HepG2 (cell line): ENCODE results near the gene RNF149. TPM values are rescaled to one million over a fixed set of nuclear protein-coding genes. Genes with fewer than 3 reads are reported as not detected.
A peak's percentile ranks its signal among the peaks of the same experiment; 100 is the strongest.

Experiments
- ATAC-seq: fragments of 200-7000 bp; cut with Tn5 transposase; 3 replicates; pipeline ENCODE4 v1.9.1; 2020; ENCODE audit warnings: mild to moderate bottlenecking, moderate library complexity
- BruUV-seq: library from RNA; stranded (reverse); fragments of 400-500 nt; replicated peaks from 2 replicates; lab custom pipeline; 2021; lab: Mats Ljungman, UMichigan
- CTCF ChIA-PET: fragments of 300-600 bp; formaldehyde crosslinking; extraction: SDS; loops from one replicate; lab custom pipeline; 2021; ENCODE audit warnings: low total read pairs, inconsistent platforms, low intra/inter-chr PET ratio; lab: Yijun Ruan, JAX
- POLR2A ChIA-PET: fragments of 350-600 bp; sonication (Branson Sonifier 250); formaldehyde crosslinking; loops from one replicate; lab custom pipeline; 2020; ENCODE audit warnings: antibody characterized with exemption, inconsistent platforms; lab: Yijun Ruan, JAX
- DNase-seq: peaks from one replicate; pipeline ENCODE4 v3.0.0-alpha.2; 2015; ENCODE audit warnings: low spot score
- FAIRE-seq: peaks from 3 replicates; lab custom pipeline; 2011; peaks lifted over from hg19 to GRCh38; lab: Jason Lieb, UNC
- H2AFZ ChIP-seq: one replicate; pipeline ENCODE4 v1.6.1; 2011; ENCODE audit warnings: low read length, inconsistent platforms
- H3K27ac ChIP-seq: fragments of 300-600 bp; 3 replicates; pipeline ENCODE4 v1.8.0; 2011; ENCODE audit warnings: mixed run types, mild to moderate bottlenecking, mixed read lengths, low read length, inconsistent platforms; ENCODE audit not compliant: insufficient read depth; ENCODE audit errors: extremely low read length
- H3K27me3 ChIP-seq, 2 experiments: fragments of 200-600 bp in 1 of 2; 2 replicates in 1 of 2; 3 replicates in 1 of 2; pipeline versions ENCODE4 v1.6.0 to v1.8.0; 2011; ENCODE audit warnings: low read length in 2 of 2, mild to moderate bottlenecking in 2 of 2, moderate library complexity in 2 of 2, inconsistent platforms in 1 of 2; ENCODE audit not compliant: insufficient read depth in 2 of 2, control insufficient read depth in 1 of 2
- H3K36me3 ChIP-seq, 2 experiments: fragments of 200-600 bp in 1 of 2; replicated peaks in 1 of 2; 2 replicates in 1 of 2; 3 replicates in 1 of 2; pipeline versions ENCODE4 v1.5.1 to v1.8.0; 2011; ENCODE audit warnings: low read length in 2 of 2, inconsistent platforms in 1 of 2; ENCODE audit not compliant: insufficient read depth in 2 of 2, control insufficient read depth in 1 of 2
- H3K4me1 ChIP-seq: 2 replicates; pipeline ENCODE4 v1.5.1; 2012; ENCODE audit warnings: low read length, inconsistent platforms; ENCODE audit not compliant: insufficient read depth
- H3K4me2 ChIP-seq: 2 replicates; pipeline ENCODE4 v1.6.0; 2011; ENCODE audit warnings: low read depth, low read length, inconsistent platforms
- H3K4me3 ChIP-seq, 3 experiments: fragments of 200-600 bp in 1 of 3; sonication (generic), shearing (Covaris generic) in 1 of 3; replicated peaks in 1 of 3; 2 replicates each; pipeline ENCODE4 v1.5.1; 2011 to 2016; ENCODE audit warnings: low read length in 3 of 3, inconsistent platforms in 2 of 3, low read depth in 2 of 3, mild to moderate bottlenecking in 2 of 3, control low read depth in 1 of 3, mixed read lengths in 1 of 3; ENCODE audit not compliant: insufficient read depth in 1 of 3
- H3K79me2 ChIP-seq: one replicate; pipeline ENCODE4 v1.6.1; 2011; ENCODE audit warnings: low read length, inconsistent platforms; ENCODE audit not compliant: insufficient read depth
- H3K9ac ChIP-seq: 2 replicates; pipeline ENCODE4 v1.6.0; 2011; ENCODE audit warnings: mild to moderate bottlenecking, low read depth, low read length, inconsistent platforms; ENCODE audit not compliant: insufficient read depth
- H3K9me3 ChIP-seq: 2 replicates; pipeline ENCODE4 v1.5.1; 2012; ENCODE audit warnings: mild to moderate bottlenecking, low read length
- H4K20me1 ChIP-seq: 2 replicates; pipeline ENCODE4 v1.6.0; 2011; ENCODE audit warnings: inconsistent platforms, mild to moderate bottlenecking, low read length, moderate library complexity; ENCODE audit not compliant: insufficient read depth
- FOXJ3 ChIP-seq: sonication (generic); formaldehyde crosslinking; IDR thresholded peaks from 2 replicates; pipeline ENCODE4 v1.4.0; 2020; ENCODE audit warnings: missing genetic modification reagents, mild to moderate bottlenecking, borderline replicate concordance
- LCORL ChIP-seq, 2 experiments: fragments of 450-650 bp in 1 of 2; sonication (generic) in 1 of 2; formaldehyde crosslinking in 1 of 2; IDR thresholded peaks; 2 replicates each; pipeline versions ENCODE4 v1.5.0 to v1.6.1; 2017 to 2020; ENCODE audit warnings: antibody characterized with exemption in 1 of 2, missing genetic modification reagents in 1 of 2
- MED8 ChIP-seq: sonication (generic); formaldehyde crosslinking; IDR thresholded peaks from 2 replicates; pipeline ENCODE4 v1.8.1; 2023; ENCODE audit warnings: mild to moderate bottlenecking, missing genetic modification reagents; ENCODE audit not compliant: insufficient replicate concordance
- MEF2D ChIP-seq: sonication (generic); formaldehyde crosslinking; IDR thresholded peaks from 2 replicates; pipeline ENCODE4 v1.5.1; 2020; ENCODE audit warnings: mild to moderate bottlenecking, missing genetic modification reagents
- MEIS2 ChIP-seq: sonication (generic); formaldehyde crosslinking; IDR thresholded peaks from 2 replicates; pipeline ENCODE4 v1.9.0; 2021; ENCODE audit warnings: mild to moderate bottlenecking, missing genetic modification reagents
- NFKB2 ChIP-seq: sonication (generic); formaldehyde crosslinking; IDR thresholded peaks from 2 replicates; pipeline ENCODE4 v1.4.0; 2020; ENCODE audit warnings: missing genetic modification reagents, borderline replicate concordance
- POLR2A ChIP-seq, 2 experiments: IDR thresholded peaks; 2 replicates each; pipeline ENCODE4 v1.6.1; 2011; ENCODE audit warnings: low read depth in 2 of 2, low read length in 2 of 2, mild to moderate bottlenecking in 1 of 2, moderate library complexity in 1 of 2; ENCODE audit not compliant: insufficient read depth in 1 of 2
- REL ChIP-seq: sonication (generic); formaldehyde crosslinking; conservative IDR thresholded peaks from 2 replicates; pipeline ENCODE4 v1.8.0; 2022; ENCODE audit warnings: mild to moderate bottlenecking, missing genetic modification reagents, moderate library complexity
- SNAI1 ChIP-seq: sonication (generic); formaldehyde crosslinking; IDR thresholded peaks from 2 replicates; pipeline ENCODE4 v1.5.0; 2020; ENCODE audit warnings: mild to moderate bottlenecking, missing genetic modification reagents, borderline replicate concordance
- SRY ChIP-seq: sonication (generic); formaldehyde crosslinking; IDR thresholded peaks from 2 replicates; pipeline ENCODE4 v1.8.0; 2022; ENCODE audit warnings: mild to moderate bottlenecking, missing genetic modification reagents
- TARDBP ChIP-seq: sonication (generic); formaldehyde crosslinking; IDR thresholded peaks from 2 replicates; pipeline ENCODE4 v1.8.0; 2022; ENCODE audit warnings: mild to moderate bottlenecking, missing genetic modification reagents
- TIGD3 ChIP-seq: sonication (generic); formaldehyde crosslinking; IDR thresholded peaks from 2 replicates; pipeline ENCODE4 v1.5.1; 2020; ENCODE audit warnings: mild to moderate bottlenecking, missing genetic modification reagents, borderline replicate concordance
- ZNF256 ChIP-seq: sonication (generic); formaldehyde crosslinking; conservative IDR thresholded peaks from 2 replicates; pipeline ENCODE4 v1.4.0; 2020; ENCODE audit warnings: missing genetic modification reagents
- ZNF274 ChIP-seq: sonication (generic); formaldehyde crosslinking; IDR thresholded peaks from 2 replicates; pipeline ENCODE4 v1.5.1; 2020; ENCODE audit warnings: mild to moderate bottlenecking, missing genetic modification reagents
- ZNF317 ChIP-seq: sonication (generic); formaldehyde crosslinking; IDR thresholded peaks from 2 replicates; pipeline ENCODE4 v1.5.0; 2020; ENCODE audit warnings: mild to moderate bottlenecking, missing genetic modification reagents
- ZNF354B ChIP-seq: sonication (generic); formaldehyde crosslinking; IDR thresholded peaks from 2 replicates; pipeline ENCODE4 v1.8.0; 2022; ENCODE audit warnings: mild to moderate bottlenecking, missing genetic modification reagents
- ZNF44 ChIP-seq: sonication (generic); formaldehyde crosslinking; IDR thresholded peaks from 2 replicates; pipeline ENCODE4 v1.5.1; 2020; ENCODE audit warnings: mild to moderate bottlenecking, missing genetic modification reagents
- ZNF567 ChIP-seq: sonication (generic); formaldehyde crosslinking; IDR thresholded peaks from 2 replicates; pipeline ENCODE4 v1.8.1; 2023; ENCODE audit warnings: mild to moderate bottlenecking, missing genetic modification reagents, borderline replicate concordance
- ZNF781 ChIP-seq: sonication (generic); formaldehyde crosslinking; IDR thresholded peaks from 2 replicates; pipeline ENCODE4 v1.5.1; 2020; ENCODE audit warnings: borderline replicate concordance, mild to moderate bottlenecking, missing genetic modification reagents; ENCODE audit errors: not compliant biosample characterization
- ZNF878 ChIP-seq: sonication (generic); formaldehyde crosslinking; IDR thresholded peaks from 2 replicates; pipeline ENCODE4 v1.8.1; 2023; ENCODE audit warnings: mild to moderate bottlenecking, missing genetic modification reagents, moderate library complexity
- ZSCAN30 ChIP-seq: sonication (generic); formaldehyde crosslinking; IDR thresholded peaks from 2 replicates; pipeline ENCODE4 v1.5.0; 2020; ENCODE audit warnings: mild to moderate bottlenecking, missing genetic modification reagents
- WGBS: methylation state at CpG from one replicate; pipeline ENCODE4 v1.1.6; 2017; ENCODE audit warnings: low lambda C conversion rate; 5-methylcytosine and 5-hydroxymethylcytosine counted together
- in situ Hi-C: cut with HindIII; loops from 2 replicates; pipeline ENCODE4 v1.10.0; 2017; ENCODE audit warnings: low pct_unique_long_range_greater_than_20kb; ENCODE audit not compliant: extremely low pct_ligation_motif_present
- intact Hi-C: fragments of 100-400 bp; cut with micrococcal nuclease; formaldehyde crosslinking; loops from one replicate; pipeline ENCODE4 v1.10.0; 2022; ENCODE audit not compliant: unreplicated experiment
- polyA plus RNA-seq, 8 experiments: library from polyadenylated mRNA; depleted of rRNA in 3 of 8; stranded (reverse) in 7 of 8; unstranded in 1 of 8; fragments of >200 nt; fragmentation: Illumina TruSeq in 4 of 8; extraction: Trizol in 4 of 8; gene quantifications; 2 replicates each; pipeline versions ENCODE4 v1.2.1 to v1.2.3, GENCODE V29; 2011 to 2016; ENCODE audit warnings: low read depth in 4 of 8, missing spikeins in 1 of 8, mixed read lengths in 1 of 8; ENCODE audit not compliant: insufficient read depth in 1 of 8
- total RNA-seq, 5 experiments: library from RNA; depleted of rRNA; stranded (reverse); fragments of >200 nt; fragmentation: Illumina TruSeq; extraction: Trizol; gene quantifications; 2 replicates each; pipeline ENCODE4 v1.2.3, GENCODE V29; 2016; ENCODE audit warnings: low read depth in 1 of 5
- TF ChIP-seq, protein P1 (sequence below): sonication (generic); formaldehyde crosslinking; IDR thresholded peaks from 2 replicates; pipeline ENCODE4 v1.5.1; 2020; ENCODE audit warnings: missing genetic modification reagents, mild to moderate bottlenecking, borderline replicate concordance

The RNF149 gene
- total and polyA plus RNA-seq, 2 of the 13 experiments (the other 11 are each of a cell fraction or from before 2014, with no cell fraction given), result 87.6 to 109 TPM

DNA sequence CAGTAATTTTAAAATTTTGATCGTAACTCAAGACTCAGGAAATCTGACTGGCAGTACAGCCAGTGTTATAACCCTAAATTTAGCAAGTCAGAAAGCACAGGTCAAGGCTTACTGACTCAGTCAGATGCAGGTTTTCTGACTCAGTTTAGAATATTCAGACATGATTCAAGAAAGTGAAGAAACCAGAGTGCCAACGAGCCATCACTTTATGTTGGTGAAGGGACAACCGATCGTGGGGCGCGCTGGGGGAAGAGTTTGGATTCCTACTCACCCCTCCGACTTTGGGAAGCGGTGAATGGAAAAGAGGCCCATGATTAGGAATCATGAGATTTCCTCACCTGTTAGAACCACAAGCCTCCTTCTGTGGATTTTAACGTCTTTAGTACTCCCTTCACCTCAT lies 998 bp downstream of the RNF149 start:
- H4K20me1 ChIP-seq, result peaks cover 43% of the 10 kb centered on the region
- intact Hi-C loops, result loop anchor here (5.0 kb wide), 1 partner anchor 35 kb away; no protein-coding TSS in a partner anchor
- peaks cover 59% of the 10 kb centered on the region for H3K79me2 ChIP-seq
- no peaks in the 10 kb centered on the region; a peak in 1 of 5 replicates for H3K27me3 ChIP-seq
- in situ Hi-C loops, result no loop called here
- no peak overlapping the region for H2AFZ ChIP-seq
- peak overlapping the region; percentile 82 for H3K4me2 ChIP-seq
- DNase-seq (no peak), FAIRE-seq (no peak), ATAC-seq (no peak)
- H3K36me3 ChIP-seq, result peaks cover 0 to 15% of the 10 kb centered on the region in 2 experiments; a peak in 3 of 5 replicates
- H3K27ac ChIP-seq, result peak overlapping the region; percentile 85
- ChIA-PET CTCF (no interaction called here), POLR2A (interaction anchor here (1.4 kb wide), 3 partner anchors 14 to 259 kb away, joined by 3 to 21 read pairs (median 5); partner anchors contain the start of gene CNOT11)
- no peaks in the 10 kb centered on the region for H3K9me3 ChIP-seq
- no TSS peak for BruUV-seq
- 2% methylated on average over 9 of the region's 9 CpGs for whole genome bisulfite sequencing
- peak overlapping the region; percentile 76 to 95 (median 93) for H3K4me3 ChIP-seq
- peaks cover 76% of the 10 kb centered on the region for H3K4me1 ChIP-seq
- H3K9ac ChIP-seq, result peak overlapping the region; percentile 98
- no peak for TF ChIP-seq MEIS2 (CRISPR knock-in tag)
- no peak for TF ChIP-seq ZNF274 (CRISPR knock-in tag)
- peak; percentile 74; the same call in 1 of the 2 replicates for TF ChIP-seq ZNF354B (CRISPR knock-in tag)
- TF ChIP-seq POLR2A (IDR thresholded peaks at IDR 0.05; ENCODE audit: insufficient read depth in 1 of 2, low read depth in 2 of 2, low read length in 2 of 2), result 0 out of 4 replicates have a peak, but pooled peaks of 1 of the 2 experiments have one; percentile 15
- 0 out of 2 replicates have a peak, but pooled peaks have one; percentile 4 for TF ChIP-seq ZNF317
- TF ChIP-seq TIGD3 (CRISPR knock-in tag), result peak; percentile 5; the same call in 1 of the 2 replicates
- 0 out of 2 replicates have a peak, but pooled peaks have one; percentile 0 for TF ChIP-seq ZNF878 (CRISPR knock-in tag)
- TF ChIP-seq REL (CRISPR knock-in tag), result 0 out of 2 replicates have a peak, but pooled peaks have one; percentile 5
- TF ChIP-seq, protein P1, sequence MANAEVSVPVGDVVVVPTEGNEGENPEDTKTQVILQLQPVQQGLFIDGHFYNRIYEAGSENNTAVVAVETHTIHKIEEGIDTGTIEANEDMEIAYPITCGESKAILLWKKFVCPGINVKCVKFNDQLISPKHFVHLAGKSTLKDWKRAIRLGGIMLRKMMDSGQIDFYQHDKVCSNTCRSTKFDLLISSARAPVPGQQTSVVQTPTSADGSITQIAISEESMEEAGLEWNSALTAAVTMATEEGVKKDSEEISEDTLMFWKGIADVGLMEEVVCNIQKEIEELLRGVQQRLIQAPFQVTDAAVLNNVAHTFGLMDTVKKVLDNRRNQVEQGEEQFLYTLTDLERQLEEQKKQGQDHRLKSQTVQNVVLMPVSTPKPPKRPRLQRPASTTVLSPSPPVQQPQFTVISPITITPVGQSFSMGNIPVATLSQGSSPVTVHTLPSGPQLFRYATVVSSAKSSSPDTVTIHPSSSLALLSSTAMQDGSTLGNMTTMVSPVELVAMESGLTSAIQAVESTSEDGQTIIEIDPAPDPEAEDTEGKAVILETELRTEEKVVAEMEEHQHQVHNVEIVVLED (CRISPR knock-in tag), result no peak
- 0 out of 2 replicates have a peak, but pooled peaks have one; percentile 52 for TF ChIP-seq TARDBP (CRISPR knock-in tag)
- TF ChIP-seq ZNF44 (CRISPR knock-in tag), result peak; percentile 39; the same call in 1 of the 2 replicates
- TF ChIP-seq FOXJ3, result 0 out of 2 replicates have a peak, but pooled peaks have one; percentile 10
- TF ChIP-seq MED8 (CRISPR knock-in tag), result peak; percentile 41
- 0 out of 2 replicates have a peak, but pooled peaks have one; percentile 4 for TF ChIP-seq SRY (CRISPR knock-in tag)
- TF ChIP-seq ZSCAN30 (CRISPR knock-in tag), result peak; percentile 12; the same call in 1 of the 2 replicates
- no peak for TF ChIP-seq ZNF567 (CRISPR knock-in tag)
- TF ChIP-seq SNAI1, result peak; percentile 81
- TF ChIP-seq MEF2D (CRISPR knock-in tag), result 0 out of 2 replicates have a peak, but pooled peaks have one; percentile 4
- TF ChIP-seq ZNF256 (CRISPR knock-in tag), result 0 out of 2 replicates have a peak, but pooled peaks have one; percentile 1
- TF ChIP-seq NFKB2 (CRISPR knock-in tag), result no peak
- TF ChIP-seq ZNF781, result peak; percentile 21
- TF ChIP-seq LCORL (IDR thresholded peaks at IDR 0.05), result no peak
- TF ChIP-seq LCORL (CRISPR knock-in tag; IDR thresholded peaks at IDR 0.05), result peak; percentile 27; the same call in 1 of the 2 replicates
- TF ChIP-seq, all 625 proteins: peak for 17
